Measurements from ENCODE around the gene P2RX5.

- TF ChIP-seq CTCF (IDR thresholded peaks at IDR 0.05; ENCODE audit: low read depth, low read length, poor library complexity, severe bottlenecking), result no peak
- no peak for TF ChIP-seq EZH2phosphoT487 (IDR thresholded peaks at IDR 0.05; ENCODE audit: borderline replicate concordance, low read length)
Measured at GRCh38 chr17:3685174-3685573, 10.8 kb downstream of the P2RX5 start.

Measured in DOHH2 (cell line).